ENCODE measurements around the gene SPRN.
A peak's percentile ranks its signal among the peaks of the same experiment; 100 is the strongest.

The SPRN gene

DNA sequence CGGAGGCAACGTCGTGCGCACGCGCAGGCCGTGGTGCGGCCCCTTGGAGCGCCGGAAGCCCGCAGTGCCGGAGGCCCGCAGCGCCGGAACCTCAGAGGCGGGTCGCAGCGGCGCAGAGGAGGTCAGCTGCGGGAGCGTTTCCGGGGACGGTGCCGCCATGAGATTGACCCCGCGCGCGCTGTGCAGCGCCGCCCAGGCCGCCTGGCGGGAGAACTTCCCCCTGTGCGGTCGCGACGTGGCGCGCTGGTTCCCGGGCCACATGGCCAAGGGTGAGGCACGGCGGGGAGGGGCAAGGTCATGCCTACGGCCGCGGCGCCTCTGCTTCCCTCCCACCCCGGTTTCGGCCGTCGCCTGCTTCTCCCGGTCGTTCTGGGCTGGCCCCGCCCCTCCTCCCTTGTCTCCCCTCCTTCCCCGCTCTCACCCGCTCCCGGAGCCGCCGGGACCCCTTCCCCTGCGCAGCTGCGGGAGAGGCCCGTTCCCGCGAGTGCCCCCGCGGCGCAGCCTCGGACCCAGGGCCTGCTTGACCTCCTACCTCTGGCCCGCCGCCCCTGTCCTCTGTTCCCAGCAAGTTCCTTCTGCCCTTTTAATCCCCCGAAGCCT is 30.3 kb downstream of the SPRN start, which contains the start of gene MTG1:
MTG1 (plus strand) TSS at position 94 of the 600 bp plus-strand sequence; CDS start at position 158, 64 bp downstream.
- peak within 1 kb of the TSS; percentile 93 for H3K9ac ChIP-seq (ENCODE audit: low read length)
- peak; percentile 95 for DNase-seq
- TF ChIP-seq EZH2phosphoT487 (IDR thresholded peaks at IDR 0.05; ENCODE audit: low read length) (no peak), EZH2 (optimal IDR thresholded peaks at IDR 0.05; ENCODE audit: low read depth, low read length) (no peak), CTCF (IDR thresholded peaks at IDR 0.05; ENCODE audit: low read length) (no peak)
- H3K4me2 ChIP-seq (ENCODE audit: low read depth, low read length) = peak within 1 kb of the TSS; percentile 85
- H3K9me2 ChIP-seq (replicated peaks; ENCODE audit: insufficient read depth, low read length) = no peaks in the 10 kb centered on the region
- peak within 1 kb of the TSS; percentile 63 for H2AFZ ChIP-seq (ENCODE audit: low read length)
- no peaks in the 10 kb centered on the region for H3K27me3 ChIP-seq (replicated peaks; ENCODE audit: insufficient read depth, low read length)
- no peaks in the 10 kb centered on the region for H3K9me3 ChIP-seq (replicated peaks; ENCODE audit: insufficient read depth, low read length)
- peaks cover 39% of the 10 kb centered on the region for H3K79me2 ChIP-seq (ENCODE audit: low read length)
- H3F3A ChIP-seq (ENCODE audit: insufficient read depth, low read length) = peaks cover 18% of the 10 kb centered on the region
- H3K4me3 ChIP-seq (ENCODE audit: low read length) = peak within 1 kb of the TSS; percentile 94
- peaks cover 18% of the 10 kb centered on the region for H3K4me1 ChIP-seq (ENCODE audit: low read length)
- peak within 1 kb of the TSS; percentile 80 for H3K27ac ChIP-seq (ENCODE audit: low read length)
- no peaks in the 10 kb centered on the region for H4K20me1 ChIP-seq (ENCODE audit: insufficient read depth, low read length)
- no peaks in the 10 kb centered on the region; the same call in 1 of the 2 replicates for H3K36me3 ChIP-seq (replicated peaks; ENCODE audit: insufficient read depth, low read length)

DNA sequence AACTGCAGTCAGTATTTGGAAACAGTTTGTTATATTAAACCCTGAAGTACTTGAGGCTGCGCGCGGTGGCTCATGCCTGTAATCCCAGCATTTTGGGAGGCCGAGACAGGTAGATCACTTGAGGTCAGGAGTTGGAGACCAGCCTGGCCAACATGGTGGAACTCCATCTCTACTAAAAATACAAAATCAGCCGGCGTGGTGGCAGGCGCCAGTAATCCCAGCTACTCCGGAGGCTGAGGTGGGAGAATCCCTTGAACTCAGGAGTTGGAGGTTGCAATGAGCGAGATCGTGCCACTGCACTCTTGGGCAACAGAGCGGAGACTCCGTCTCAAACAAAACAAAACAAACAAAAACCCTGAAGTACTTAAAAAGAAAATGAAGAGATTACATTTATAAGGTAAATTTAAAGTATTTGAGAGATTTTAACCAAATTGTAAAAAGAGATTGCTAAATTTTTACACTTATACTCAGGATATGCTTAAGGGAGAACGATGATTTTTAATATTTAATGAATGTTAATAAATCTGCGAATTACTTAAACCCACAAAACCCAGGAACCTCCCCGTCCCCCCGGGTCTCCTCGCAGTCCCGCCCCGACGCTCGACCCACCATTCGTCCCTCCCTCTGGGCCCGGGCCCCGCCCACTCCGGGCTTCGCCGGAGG is 30.9 kb downstream of the SPRN start:
- no peaks in the 10 kb centered on the region; the same call in 1 of the 2 replicates for H3K36me3 ChIP-seq (replicated peaks; ENCODE audit: insufficient read depth, low read length)
- peaks cover 34% of the 10 kb centered on the region for H3K79me2 ChIP-seq (ENCODE audit: low read length)
- peak overlapping the region; percentile 20; the same call in 1 of the 2 replicates for H3K9ac ChIP-seq (ENCODE audit: low read length)
- DNase-seq = no peak
- peaks cover 18% of the 10 kb centered on the region for H3K4me1 ChIP-seq (ENCODE audit: low read length)
- TF ChIP-seq EZH2phosphoT487 (IDR thresholded peaks at IDR 0.05; ENCODE audit: low read length) (no peak), CTCF (IDR thresholded peaks at IDR 0.05; ENCODE audit: low read length) (no peak), EZH2 (optimal IDR thresholded peaks at IDR 0.05; ENCODE audit: low read depth, low read length) (no peak)
- peak overlapping the region; percentile 30; the same call in 1 of the 2 replicates for H2AFZ ChIP-seq (ENCODE audit: low read length)
- H3K27me3 ChIP-seq (replicated peaks; ENCODE audit: insufficient read depth, low read length) = no peaks in the 10 kb centered on the region
- H3K4me3 ChIP-seq (ENCODE audit: low read length) = peak overlapping the region; percentile 94; the same call in 1 of the 2 replicates
- no peaks in the 10 kb centered on the region for H3K9me2 ChIP-seq (replicated peaks; ENCODE audit: insufficient read depth, low read length)
- H3K27ac ChIP-seq (ENCODE audit: low read length) = peak overlapping the region; percentile 80; the same call in 1 of the 2 replicates
- H3K4me2 ChIP-seq (ENCODE audit: low read depth, low read length) = peak overlapping the region; percentile 85; the same call in 1 of the 2 replicates
- H3F3A ChIP-seq (ENCODE audit: insufficient read depth, low read length) = peaks cover 24% of the 10 kb centered on the region
- no peaks in the 10 kb centered on the region for H3K9me3 ChIP-seq (replicated peaks; ENCODE audit: insufficient read depth, low read length)
- no peaks in the 10 kb centered on the region for H4K20me1 ChIP-seq (ENCODE audit: insufficient read depth, low read length)

GRCh38 chr10:133391761-133392518 is 32.5 kb downstream of the SPRN start:
- DNase-seq = no peak
- no peaks in the 10 kb centered on the region for H3K9me3 ChIP-seq (replicated peaks; ENCODE audit: insufficient read depth, low read length)
- peaks cover 29% of the 10 kb centered on the region for H3F3A ChIP-seq (ENCODE audit: insufficient read depth, low read length)
- no peak overlapping the region for H2AFZ ChIP-seq (ENCODE audit: low read length)
- no peaks in the 10 kb centered on the region for H4K20me1 ChIP-seq (ENCODE audit: insufficient read depth, low read length)
- H3K4me2 ChIP-seq (ENCODE audit: low read depth, low read length) = no peak overlapping the region
- no peak overlapping the region for H3K4me3 ChIP-seq (ENCODE audit: low read length)
- no peaks in the 10 kb centered on the region for H3K36me3 ChIP-seq (replicated peaks; ENCODE audit: insufficient read depth, low read length)
- H3K79me2 ChIP-seq (ENCODE audit: low read length) = peaks cover 36% of the 10 kb centered on the region
- TF ChIP-seq EZH2 (optimal IDR thresholded peaks at IDR 0.05; ENCODE audit: low read depth, low read length) (no peak), EZH2phosphoT487 (IDR thresholded peaks at IDR 0.05; ENCODE audit: low read length) (no peak), CTCF (IDR thresholded peaks at IDR 0.05; ENCODE audit: low read length) (no peak)
- no peak overlapping the region for H3K27ac ChIP-seq (ENCODE audit: low read length)
- no peak overlapping the region for H3K9ac ChIP-seq (ENCODE audit: low read length)
- H3K4me1 ChIP-seq (ENCODE audit: low read length) = peaks cover 24% of the 10 kb centered on the region
- H3K9me2 ChIP-seq (replicated peaks; ENCODE audit: insufficient read depth, low read length) = no peaks in the 10 kb centered on the region
- no peaks in the 10 kb centered on the region for H3K27me3 ChIP-seq (replicated peaks; ENCODE audit: insufficient read depth, low read length)
